NCI-H748 (cell line): Measurements from ENCODE around the gene LIN28A.
A peak's percentile ranks its signal among the peaks of the same experiment; 100 is the strongest.

Experiments
- DNase-seq: peaks from one replicate; lab custom pipeline; 2025; ENCODE audit not compliant: unreplicated experiment; lab: John Stamatoyannopoulos, UW

LIN28A gene

GRCh38 chr1:26432793-26433192, 22.2 kb downstream of the LIN28A start:
- DNase-seq: no peak

- DNase-seq: no peak
Observed at GRCh38 chr1:26434161-26434752, 23.6 kb downstream of the LIN28A start.

- no peak for DNase-seq
Observed at GRCh38 chr1:26438041-26438440, 27.4 kb downstream of the LIN28A start.

- DNase-seq: no peak
Observed at GRCh38 chr1:26440259-26440658, 29.6 kb downstream of the LIN28A start.

GRCh38 chr1:26449868-26450267, 39.3 kb downstream of the LIN28A start:
- DNase-seq: no peak

GRCh38 chr1:26450908-26451307, 40.3 kb downstream of the LIN28A start:
- no peak for DNase-seq

- no peak for DNase-seq
Observed at GRCh38 chr1:26452459-26453183, 42.0 kb downstream of the LIN28A start.

GRCh38 chr1:26459148-26459547, 48.5 kb downstream of the LIN28A start:
- DNase-seq: no peak

- DNase-seq: no peak
Observed at GRCh38 chr1:26459573-26460031, 49.0 kb downstream of the LIN28A start.

GRCh38 chr1:26468911-26469310, 58.3 kb downstream of the LIN28A start:
- peak; percentile 11 for DNase-seq

- DNase-seq: peak; percentile 81
Observed at GRCh38 chr1:26469558-26469957, 58.9 kb downstream of the LIN28A start.

- DNase-seq: no peak
Observed at GRCh38 chr1:26470878-26471497, 60.4 kb downstream of the LIN28A start.

GRCh38 chr1:26471498-26472319, 61.1 kb downstream of the LIN28A start:
- peak; percentile 88 for DNase-seq

- peak; percentile 95 for DNase-seq
Observed at GRCh38 chr1:26472320-26472900, 61.8 kb downstream of the LIN28A start, which contains the start of gene HMGN2. Gene HMGN2, plus strand, starts transcription at chr1:26472440. Its CDS starts 173 bp downstream, at chr1:26472613.

GRCh38 chr1:26472901-26473845, 62.6 kb downstream of the LIN28A start:
- DNase-seq: peak; percentile 88

GRCh38 chr1:26474818-26475217, 64.2 kb downstream of the LIN28A start:
- no peak for DNase-seq

- no peak for DNase-seq
Observed at GRCh38 chr1:26475989-26476388, 65.4 kb downstream of the LIN28A start.

- no peak for DNase-seq
Observed at GRCh38 chr1:26476958-26477357, 66.3 kb downstream of the LIN28A start.

- peak; percentile 29 for DNase-seq
Observed at GRCh38 chr1:26477446-26478152, 67.0 kb downstream of the LIN28A start.
